Stimulated activated CD8-positive, alpha-beta memory T cell treated with anti-CD3 and anti-CD28 coated beads, Interleukin-4, amount 100 ng/mL, for 1 hour (primary cell): Measurements from ENCODE around the gene OR4F6.

Source experiments
- DNase-seq, 2 donors: peaks; one replicate each; pipeline ENCODE4 v3.0.0-alpha.2; 2020; ENCODE audit warnings: low read depth in 2 of 2, low spot score in 1 of 2

OR4F6 gene

GRCh38 chr15:101804375-101804774 is 1.1 kb downstream of the OR4F6 start:
- DNase-seq, result no peak

- no peak for DNase-seq
Measured at GRCh38 chr15:101804941-101805340, 1.6 kb downstream of the OR4F6 start.

- DNase-seq, result no peak
Measured at GRCh38 chr15:101805605-101806345, 2.5 kb downstream of the OR4F6 start.

GRCh38 chr15:101807345-101807945 is 4.1 kb downstream of the OR4F6 start:
- DNase-seq, result no peak

- no peak for DNase-seq
Measured at GRCh38 chr15:101808201-101808600, 4.9 kb downstream of the OR4F6 start.

GRCh38 chr15:101810456-101810855 is 7.1 kb downstream of the OR4F6 start:
- DNase-seq, result no peak

- no peak for DNase-seq
Measured at GRCh38 chr15:101810876-101811275, 7.6 kb downstream of the OR4F6 start.

- no peak for DNase-seq
Measured at GRCh38 chr15:101811902-101812301, 8.6 kb downstream of the OR4F6 start, which contains the start of gene OR4F15. Gene OR4F15, plus strand, starts transcription at chr15:101812202. Its CDS starts 5,985 bp downstream, at chr15:101818187.

- no peak for DNase-seq
Measured at GRCh38 chr15:101813803-101814534, 10.7 kb downstream of the OR4F6 start.

GRCh38 chr15:101820781-101821180 is 17.5 kb downstream of the OR4F6 start:
- DNase-seq, result no peak

- no peak for DNase-seq
Measured at GRCh38 chr15:101827257-101827656, 23.9 kb downstream of the OR4F6 start.

GRCh38 chr15:101828774-101829173 is 25.5 kb downstream of the OR4F6 start:
- no peak for DNase-seq

- no peak for DNase-seq
Measured at GRCh38 chr15:101841656-101842055, 38.3 kb downstream of the OR4F6 start.

GRCh38 chr15:101844916-101845315 is 41.6 kb downstream of the OR4F6 start:
- no peak for DNase-seq

GRCh38 chr15:101852356-101852755 is 49.0 kb downstream of the OR4F6 start:
- DNase-seq, result no peak
